Stimulated activated naive CD8-positive, alpha-beta T cell treated with anti-CD3 and anti-CD28 coated beads, Interleukin-15, Interleukin-2, amounts not matched to agents 100 U/mL and 50 U/mL, for 24 hours (primary cell): ENCODE measurements around the gene TPST1.
"Not testable (repeated sequence)": the region's sequence is repeated elsewhere in the genome, so short reads cannot be mapped to it uniquely, and the experiment has no call there.

Experiments
- ATAC-seq: fragments of 150-1000 bp; cut with Tn5 transposase; one replicate; pipeline ENCODE4 v1.10.0; 2021
- DNase-seq: peaks from one replicate; pipeline ENCODE4 v3.0.0; 2021

The TPST1 gene

GRCh38 chr7:66380272-66380888 lies 175.2 kb downstream of the TPST1 start:
- ATAC-seq, result no peak
- no peak for DNase-seq

DNA sequence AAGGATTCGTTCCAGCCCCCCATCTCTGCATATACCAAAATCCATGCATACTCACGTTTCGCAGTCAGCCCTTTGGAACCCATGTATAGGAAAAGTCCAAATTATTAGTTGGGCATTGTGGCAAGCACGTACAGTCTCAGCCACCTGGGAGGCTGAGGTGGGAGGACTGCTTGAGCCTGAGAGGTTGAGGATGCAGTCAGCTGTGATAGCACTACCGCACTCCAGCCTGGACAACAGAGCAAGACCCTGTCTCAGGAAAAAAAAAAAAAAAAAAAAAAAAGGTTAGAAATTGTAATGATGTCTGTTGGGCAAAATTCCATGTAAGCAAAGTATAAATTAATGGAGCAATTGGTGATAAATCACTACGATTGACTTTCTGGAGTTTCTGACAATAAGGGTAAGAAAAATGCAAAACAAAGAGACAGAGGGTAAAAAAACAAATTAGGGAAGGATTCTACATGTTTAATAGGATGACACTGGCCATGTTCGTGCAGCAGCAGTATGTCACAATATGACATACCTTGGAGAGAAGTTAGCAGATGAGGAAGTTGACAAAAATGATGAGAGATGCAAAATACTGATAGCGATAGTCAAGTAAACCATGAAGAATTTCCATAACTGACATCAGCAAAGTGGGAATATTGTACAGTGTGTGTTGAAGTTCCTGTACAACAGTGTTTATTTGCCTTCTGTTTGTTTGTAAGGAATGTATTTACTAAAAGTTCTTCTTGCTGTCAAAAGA lies 177.2 kb downstream of the TPST1 start:
- not testable (repeated sequence) for ATAC-seq, DNase-seq

- not testable (repeated sequence) for ATAC-seq, DNase-seq
These were observed 180.2 kb downstream of the TPST1 start for GRCh38 chr7:66385191-66385905.

DNA sequence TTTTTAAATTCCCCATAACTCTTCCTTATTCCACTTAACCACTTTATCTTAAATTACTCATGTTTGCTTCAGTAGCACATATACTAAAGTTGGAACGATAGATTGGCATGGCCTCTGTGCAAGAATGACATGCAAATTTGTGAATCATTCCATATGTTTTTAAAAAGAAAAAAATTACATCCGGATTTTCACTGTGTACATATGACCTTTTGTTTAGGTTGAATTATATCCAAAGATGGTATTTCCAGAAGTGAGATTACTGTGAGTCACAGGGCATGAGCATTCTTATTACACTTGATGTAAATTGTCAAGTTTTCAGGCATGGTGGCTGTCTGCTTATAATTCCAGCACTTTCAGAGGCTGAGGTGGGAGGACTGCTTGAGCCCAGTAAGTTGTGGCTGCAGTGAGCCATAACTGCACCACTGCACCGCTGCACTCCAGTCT lies 190.0 kb downstream of the TPST1 start:
- ATAC-seq, DNase-seq: not testable (repeated sequence)

DNA sequence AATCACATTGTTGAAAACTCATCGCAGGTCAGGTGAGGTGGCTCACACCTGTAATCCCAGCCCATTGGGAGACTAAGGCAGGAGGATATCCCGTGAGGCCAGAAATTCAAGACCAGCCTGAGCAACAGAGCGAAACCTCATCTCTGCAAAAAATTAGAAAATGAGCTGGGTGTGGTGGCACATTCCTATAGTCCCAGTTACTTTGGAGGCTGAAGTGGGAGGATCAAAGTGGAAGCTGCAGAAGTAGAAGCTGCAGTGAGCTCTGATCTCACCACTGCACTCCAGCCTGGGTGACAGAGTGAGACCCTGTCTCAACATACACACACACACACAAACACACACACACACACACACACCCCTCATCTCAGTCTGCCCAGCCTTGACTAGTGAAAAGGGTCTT lies 190.9 kb downstream of the TPST1 start:
- not testable (repeated sequence) for DNase-seq, ATAC-seq

- DNase-seq, ATAC-seq: not testable (repeated sequence)
These were observed 193.7 kb downstream of the TPST1 start for GRCh38 chr7:66398841-66399240.

DNA sequence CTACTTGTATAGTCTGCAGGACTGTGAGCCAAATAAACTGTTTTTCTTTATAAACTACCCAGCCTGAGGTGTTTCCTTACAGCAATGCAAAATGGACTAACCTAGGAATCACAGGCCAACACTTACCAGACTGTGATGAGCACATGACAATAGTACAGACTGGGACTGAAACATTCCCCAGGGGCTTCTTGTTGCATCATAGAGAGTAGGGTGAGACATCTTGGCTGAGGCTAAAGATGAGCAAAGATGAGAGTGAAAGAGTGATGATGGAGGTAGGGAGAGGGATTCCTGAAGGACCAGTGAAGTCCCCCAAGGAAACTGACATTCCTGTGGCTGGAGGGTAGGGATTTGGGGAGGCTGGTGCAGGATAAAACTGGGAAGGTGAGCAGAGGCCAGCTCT lies 194.4 kb downstream of the TPST1 start:
- no peak for ATAC-seq
- no peak for DNase-seq

- no peak for DNase-seq
- ATAC-seq, result no peak
These were observed 195.3 kb downstream of the TPST1 start for GRCh38 chr7:66400400-66400799.

DNA sequence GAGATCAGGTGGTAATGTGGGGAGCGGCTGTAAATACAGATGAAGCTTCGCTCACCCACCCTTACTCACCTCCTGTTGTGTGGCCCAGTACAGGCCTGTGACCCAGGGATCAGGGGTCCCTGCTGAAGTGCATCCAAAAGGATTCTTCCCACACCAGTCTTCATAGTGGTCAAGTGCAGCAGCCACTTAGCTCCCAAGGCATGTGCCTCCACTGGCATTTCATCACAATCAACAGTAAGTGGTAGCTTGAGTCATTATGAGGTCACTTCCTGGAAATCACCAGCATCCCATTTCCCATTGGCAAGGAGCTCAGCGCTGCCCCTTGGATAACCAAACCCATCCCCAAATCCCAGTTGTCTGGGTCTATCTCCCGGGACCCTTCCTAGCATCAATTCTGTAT lies 196.0 kb downstream of the TPST1 start:
- DNase-seq, ATAC-seq: not testable (repeated sequence)

DNA sequence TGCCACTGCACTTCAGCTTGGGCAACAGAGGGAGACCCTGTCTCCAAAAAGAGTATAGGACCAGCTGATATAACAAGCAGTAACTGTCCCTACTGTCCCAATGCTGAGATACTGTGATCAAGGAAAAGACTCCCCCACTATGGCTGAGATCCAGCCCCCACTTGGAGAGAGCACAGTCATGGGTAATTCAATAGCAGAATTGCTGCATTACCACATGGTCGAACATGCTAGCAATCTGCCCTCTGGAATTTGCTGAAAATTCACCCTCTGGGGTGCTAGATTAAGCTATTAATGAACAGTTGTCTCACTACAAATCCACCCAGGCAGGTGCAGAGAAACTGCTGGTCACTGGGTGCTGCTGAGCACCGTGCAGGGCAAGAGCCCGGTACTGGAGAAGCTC lies 196.8 kb downstream of the TPST1 start:
- ATAC-seq, DNase-seq: not testable (repeated sequence)

GRCh38 chr7:66403564-66403963 lies 198.4 kb downstream of the TPST1 start:
- DNase-seq, result no peak
- ATAC-seq, result no peak

DNA sequence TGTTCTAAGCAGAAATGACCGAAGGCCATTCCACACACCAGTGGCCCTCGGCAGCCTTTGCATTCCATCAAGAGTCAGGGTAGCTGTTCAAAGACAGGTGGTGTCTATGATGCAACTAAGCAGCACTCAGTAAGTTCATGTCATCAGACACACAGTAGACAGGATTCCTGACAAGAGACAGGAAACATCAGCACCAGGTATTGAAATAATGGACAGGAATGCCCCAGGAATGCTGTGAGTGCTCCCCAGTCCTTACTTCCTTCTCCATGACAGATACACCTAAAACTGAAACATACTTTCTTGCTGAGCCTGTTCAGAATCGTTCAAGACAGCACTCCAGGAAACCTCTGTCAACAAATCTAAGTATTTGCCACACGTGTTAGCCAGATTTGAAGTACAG lies 204.4 kb downstream of the TPST1 start:
- ATAC-seq (no peak), DNase-seq (no peak)
